ENCODE results near the gene MAP3K8. TPM values are rescaled to one million over a fixed set of nuclear protein-coding genes. Genes with fewer than 3 reads are reported as not detected.

The MAP3K8 gene
- total RNA-seq, 1 experiment from 2014 or later: 3.3 TPM

Other genes with a start within 250 kb of the MAP3K8 start
- 6.5 and 9.5 TPM in 2 replicates for gene MTPAP, start 84.9 kb upstream of the MAP3K8 start, total RNA-seq (2014; rRNA removed; shearing (Covaris generic))
- gene LYZL2, start 195.6 kb downstream of the MAP3K8 start, total RNA-seq (2014; rRNA removed; shearing (Covaris generic)): not detected in 2 replicates

Measured in M059J (cell line).